Astrocyte (in vitro differentiated cells and primary cell): ENCODE data around the gene MLLT10. TPM values are rescaled to one million over a fixed set of nuclear protein-coding genes. Genes with fewer than 3 reads are reported as not detected.

Experiments
- DNase-seq: peaks from one replicate; pipeline ENCODE4 v3.0.0-alpha.2; 2010; ENCODE audit warnings: low read depth
- FAIRE-seq: peaks from 2 replicates; lab custom pipeline; 2011; peaks lifted over from hg19 to GRCh38; lab: Jason Lieb, UNC
- H2AFZ ChIP-seq: 2 replicates; pipeline ENCODE4 v1.6.0; 2012; ENCODE audit warnings: low read depth, low read length, inconsistent platforms
- H3K27ac ChIP-seq: 2 replicates; pipeline ENCODE4 v1.5.1; 2011; ENCODE audit warnings: low read depth, low read length, inconsistent platforms
- H3K27me3 ChIP-seq: 2 replicates; pipeline ENCODE4 v1.6.0; 2011; ENCODE audit warnings: low read length, inconsistent platforms; ENCODE audit not compliant: insufficient read depth
- H3K36me3 ChIP-seq: 2 replicates; pipeline ENCODE4 v1.5.1; 2011; ENCODE audit warnings: low read length, inconsistent platforms; ENCODE audit not compliant: insufficient read depth
- H3K4me1 ChIP-seq: 2 replicates; pipeline ENCODE4 v1.5.1; 2011; ENCODE audit warnings: low read length, inconsistent platforms; ENCODE audit not compliant: insufficient read depth
- H3K4me2 ChIP-seq: 2 replicates; pipeline ENCODE4 v1.6.0; 2012; ENCODE audit warnings: low read length, inconsistent platforms
- H3K4me3 ChIP-seq: 2 replicates; pipeline ENCODE4 v1.5.1; 2011; ENCODE audit warnings: low read depth, mild to moderate bottlenecking, low read length, inconsistent platforms; ENCODE audit not compliant: insufficient read depth
- H3K79me2 ChIP-seq: 2 replicates; pipeline ENCODE4 v1.6.0; 2012; ENCODE audit warnings: mild to moderate bottlenecking, low read length, inconsistent platforms; ENCODE audit not compliant: insufficient read depth
- H3K9ac ChIP-seq: 2 replicates; pipeline ENCODE4 v1.6.0; 2012; ENCODE audit warnings: mild to moderate bottlenecking, low read length, inconsistent platforms
- H3K9me3 ChIP-seq: 2 replicates; pipeline ENCODE4 v1.5.1; 2012; ENCODE audit warnings: low read depth, mild to moderate bottlenecking, low read length, inconsistent platforms; ENCODE audit not compliant: insufficient read depth
- H4K20me1 ChIP-seq: 2 replicates; pipeline ENCODE4 v1.6.0; 2012; ENCODE audit warnings: low read length, inconsistent platforms; ENCODE audit not compliant: insufficient read depth
- H3K27ac Mint-ChIP-seq: one replicate; pipeline ENCODE4 v1.8.0; 2021; ENCODE audit warnings: mild to moderate bottlenecking, mixed read lengths; ENCODE audit not compliant: unreplicated experiment
- H3K27me3 Mint-ChIP-seq: one replicate; pipeline ENCODE4 v1.8.0; 2021; ENCODE audit warnings: low read depth, mixed read lengths; ENCODE audit not compliant: unreplicated experiment
- H3K36me3 Mint-ChIP-seq: one replicate; pipeline ENCODE4 v1.8.0; 2021; ENCODE audit warnings: low read depth, mixed read lengths; ENCODE audit not compliant: unreplicated experiment
- H3K4me1 Mint-ChIP-seq: one replicate; pipeline ENCODE4 v1.8.0; 2021; ENCODE audit warnings: low read depth, mixed read lengths; ENCODE audit not compliant: unreplicated experiment
- H3K4me3 Mint-ChIP-seq: one replicate; pipeline ENCODE4 v1.8.0; 2021; ENCODE audit warnings: mild to moderate bottlenecking, moderate library complexity, mixed read lengths; ENCODE audit not compliant: unreplicated experiment
- H3K9me3 Mint-ChIP-seq: one replicate; pipeline ENCODE4 v1.8.0; 2021; ENCODE audit warnings: mild to moderate bottlenecking, mixed read lengths; ENCODE audit not compliant: unreplicated experiment
- EZH2 ChIP-seq: IDR thresholded peaks from 2 replicates; pipeline ENCODE4 v1.6.1; 2012; ENCODE audit warnings: mild to moderate bottlenecking, low read length, inconsistent platforms; ENCODE audit not compliant: insufficient read depth
- total RNA-seq: library from RNA; stranded (reverse); gene quantifications from 2 replicates; pipeline ENCODE4 v1.2.1, GENCODE V29; 2021
- TF ChIP-seq, protein P1 (sequence below): IDR thresholded peaks from 2 replicates; pipeline ENCODE4 v1.5.1; 2011; ENCODE audit warnings: low read depth, mild to moderate bottlenecking, inconsistent platforms, low read length, moderate library complexity; ENCODE audit not compliant: insufficient read depth

Gene MLLT10
- total RNA-seq, 1 donor from 2014 or later = 46.9 TPM

DNA sequence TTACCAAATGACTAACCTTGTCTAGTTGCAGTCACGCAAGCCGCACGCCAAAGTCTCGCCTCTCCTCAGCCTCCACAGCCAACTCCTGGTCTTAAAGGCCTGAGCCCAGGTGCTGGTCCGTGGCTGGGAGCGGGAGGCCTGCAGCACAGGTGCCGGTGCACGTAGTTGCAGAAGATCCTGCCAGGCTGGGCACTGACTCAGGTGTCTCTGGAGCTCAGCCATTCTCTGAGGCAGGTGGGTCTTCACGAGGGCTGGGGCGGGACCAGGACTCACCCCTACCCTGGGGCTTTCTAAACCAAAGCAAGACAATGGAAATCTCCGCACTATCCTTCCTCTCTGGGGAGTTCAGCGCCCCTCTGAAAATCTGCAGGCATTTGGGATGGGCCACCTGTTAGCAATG, 216.4 kb downstream of the MLLT10 start:
- Histone ChIP-seq H4K20me1 (peaks cover 11% of the 10 kb centered on the region), H3K36me3 (no peaks in the 10 kb centered on the region), H2AFZ (no peak overlapping the region), H3K27me3 (no peaks in the 10 kb centered on the region), H3K4me2 (no peak overlapping the region), H3K9ac (no peak overlapping the region), H3K9me3 (no peaks in the 10 kb centered on the region), H3K4me1 (no peaks in the 10 kb centered on the region), H3K79me2 (no peaks in the 10 kb centered on the region), H3K4me3 (no peak overlapping the region), H3K27ac (no peak overlapping the region)
- no peak overlapping the region for H3K27ac Mint-ChIP-seq
- peaks cover 13% of the 10 kb centered on the region for H3K4me1 Mint-ChIP-seq
- peak; percentile 10 for DNase-seq
- TF ChIP-seq EZH2 = no peak
- TF ChIP-seq, protein P1, sequence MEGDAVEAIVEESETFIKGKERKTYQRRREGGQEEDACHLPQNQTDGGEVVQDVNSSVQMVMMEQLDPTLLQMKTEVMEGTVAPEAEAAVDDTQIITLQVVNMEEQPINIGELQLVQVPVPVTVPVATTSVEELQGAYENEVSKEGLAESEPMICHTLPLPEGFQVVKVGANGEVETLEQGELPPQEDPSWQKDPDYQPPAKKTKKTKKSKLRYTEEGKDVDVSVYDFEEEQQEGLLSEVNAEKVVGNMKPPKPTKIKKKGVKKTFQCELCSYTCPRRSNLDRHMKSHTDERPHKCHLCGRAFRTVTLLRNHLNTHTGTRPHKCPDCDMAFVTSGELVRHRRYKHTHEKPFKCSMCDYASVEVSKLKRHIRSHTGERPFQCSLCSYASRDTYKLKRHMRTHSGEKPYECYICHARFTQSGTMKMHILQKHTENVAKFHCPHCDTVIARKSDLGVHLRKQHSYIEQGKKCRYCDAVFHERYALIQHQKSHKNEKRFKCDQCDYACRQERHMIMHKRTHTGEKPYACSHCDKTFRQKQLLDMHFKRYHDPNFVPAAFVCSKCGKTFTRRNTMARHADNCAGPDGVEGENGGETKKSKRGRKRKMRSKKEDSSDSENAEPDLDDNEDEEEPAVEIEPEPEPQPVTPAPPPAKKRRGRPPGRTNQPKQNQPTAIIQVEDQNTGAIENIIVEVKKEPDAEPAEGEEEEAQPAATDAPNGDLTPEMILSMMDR = no peak
- peaks cover 3% of the 10 kb centered on the region for H3K9me3 Mint-ChIP-seq
- H3K36me3 Mint-ChIP-seq = peaks cover 32% of the 10 kb centered on the region
- H3K4me3 Mint-ChIP-seq = no peak overlapping the region
- no peaks in the 10 kb centered on the region for H3K27me3 Mint-ChIP-seq
- no peak for FAIRE-seq

DNA sequence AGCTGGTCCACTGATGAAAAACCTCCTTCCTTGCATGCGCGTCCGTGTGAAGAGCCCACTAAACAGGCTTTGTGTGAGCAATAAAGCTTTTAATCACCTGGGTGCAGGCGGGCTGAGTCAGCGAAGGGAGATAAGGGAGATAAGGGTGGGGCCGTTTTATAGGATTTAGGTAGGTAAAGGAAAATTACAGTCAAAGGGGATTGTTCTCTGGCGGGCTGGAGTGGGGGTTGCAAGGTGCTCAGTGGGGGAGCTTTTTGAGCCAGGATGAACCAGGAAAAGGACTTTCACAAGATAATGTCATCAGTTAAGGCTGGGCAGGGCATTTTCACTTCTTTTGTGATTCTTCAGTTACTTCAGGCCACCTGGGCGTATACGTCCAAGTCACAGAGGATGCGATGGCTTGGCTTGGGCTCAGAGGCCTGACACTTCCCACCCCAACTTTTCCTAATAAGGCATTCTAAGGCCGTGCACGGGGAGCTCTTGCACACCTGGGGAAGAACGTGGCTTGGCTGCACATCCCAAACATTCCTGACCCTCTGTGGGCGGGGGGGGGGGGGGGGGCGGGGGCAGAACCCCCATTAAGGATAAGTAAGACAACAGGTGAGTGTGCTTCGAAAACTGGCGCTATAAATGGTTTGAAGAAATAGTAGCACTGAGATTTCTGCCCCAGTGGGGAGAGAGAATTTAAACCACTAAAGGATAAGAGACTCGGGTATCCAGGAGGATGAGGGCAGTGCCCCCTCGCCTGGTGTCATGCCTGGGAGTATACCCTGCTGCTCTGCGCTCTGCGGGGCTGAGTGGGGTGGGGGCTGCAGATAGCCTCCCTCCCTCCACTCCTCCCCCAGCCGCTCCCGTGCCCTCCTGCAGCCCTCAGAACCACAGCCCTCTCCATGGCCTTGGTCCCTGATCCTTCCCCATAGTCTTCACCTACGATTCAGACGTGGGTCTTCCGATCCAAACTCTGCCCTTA, 217.6 kb downstream of the MLLT10 start:
- FAIRE-seq = no peak
- no peaks in the 10 kb centered on the region for H3K27me3 ChIP-seq
- Mint-ChIP-seq H3K4me1 (peaks cover 9% of the 10 kb centered on the region), H3K36me3 (peaks cover 28% of the 10 kb centered on the region), H3K9me3 (no peaks in the 10 kb centered on the region), H3K27ac (no peak overlapping the region), H3K4me3 (no peak overlapping the region), H3K27me3 (no peaks in the 10 kb centered on the region)
- H3K4me2 ChIP-seq = no peak overlapping the region
- peaks cover 10% of the 10 kb centered on the region for H4K20me1 ChIP-seq
- no peak overlapping the region for H3K27ac ChIP-seq
- no peaks in the 10 kb centered on the region for H3K79me2 ChIP-seq
- no peak overlapping the region for H3K4me3 ChIP-seq
- TF ChIP-seq EZH2 = no peak
- TF ChIP-seq, protein P1 = no peak
- no peak for DNase-seq
- H3K36me3 ChIP-seq = no peaks in the 10 kb centered on the region
- H3K4me1 ChIP-seq = no peaks in the 10 kb centered on the region
- no peak overlapping the region for H2AFZ ChIP-seq
- no peak overlapping the region for H3K9ac ChIP-seq
- no peaks in the 10 kb centered on the region for H3K9me3 ChIP-seq
